ENCODE measurements around the gene AQP6. TPM values are rescaled to one million over a fixed set of nuclear protein-coding genes. Genes with fewer than 3 reads are reported as not detected.
A peak's percentile ranks its signal among the peaks of the same experiment; 100 is the strongest.

Gene AQP6
- total and polyA plus RNA-seq, 2 experiments from 2014 or later = not detected

DNA sequence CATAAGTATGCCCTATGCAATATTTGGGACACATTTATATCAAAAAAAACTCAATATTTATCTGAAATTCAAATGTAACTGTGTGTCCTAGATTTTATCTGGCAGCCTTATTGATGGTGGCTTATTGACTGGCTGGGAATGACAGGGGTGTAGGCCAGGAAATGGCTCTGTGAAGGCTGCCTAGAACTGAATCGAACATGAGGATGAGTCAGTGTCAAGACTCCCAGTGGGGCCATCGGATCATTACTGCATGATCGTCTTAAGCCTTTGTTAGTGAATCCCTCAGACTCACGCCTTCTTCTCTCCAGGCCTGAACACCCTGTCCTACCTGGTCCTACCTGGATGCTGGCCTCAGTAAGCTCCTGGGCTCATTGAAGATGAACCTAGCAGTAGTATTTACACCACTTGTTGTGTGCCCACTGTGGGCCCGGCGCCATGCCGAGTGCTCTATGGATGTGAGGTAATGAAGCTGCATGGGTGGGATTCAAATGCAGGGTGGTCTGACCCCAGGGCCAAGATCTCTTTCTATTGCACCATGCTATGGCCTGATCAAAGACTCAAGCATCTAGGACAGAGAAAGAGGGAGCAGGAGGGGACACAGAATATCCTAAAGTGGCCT is 48.0 kb upstream of the AQP6 start:
- no peak overlapping the region for H3K9ac ChIP-seq
- H2AFZ ChIP-seq = no peak overlapping the region
- no peak overlapping the region for H3K4me3 ChIP-seq
- H3K4me2 ChIP-seq (ENCODE audit: unreplicated experiment) = no peak overlapping the region
- no peak for TF ChIP-seq EZH2phosphoT487 (IDR thresholded peaks at IDR 0.05; ENCODE audit: insufficient read depth, low read depth)
- TF ChIP-seq EZH2 (IDR thresholded peaks at IDR 0.05; ENCODE audit: insufficient read depth, poor library complexity, severe bottlenecking) = no peak
- no peaks in the 10 kb centered on the region for H3K27me3 ChIP-seq (replicated peaks; ENCODE audit: insufficient read depth)
- H3K79me2 ChIP-seq (ENCODE audit: insufficient read depth) = no peaks in the 10 kb centered on the region
- peaks cover 13% of the 10 kb centered on the region for H3K4me1 ChIP-seq (ENCODE audit: insufficient read depth)
- WGBS, 2 experiments (ENCODE audit: low coverage in 1 of 2, low lambda C conversion rate in 2 of 2, missing lambda C conversion rate in 2 of 2) = 53 to 58% methylated on average over 7 of the region's 7 CpGs
- in situ Hi-C loops (cut with MboI) = no loop called here
- peak; percentile 31 for DNase-seq
- H3K36me3 ChIP-seq (ENCODE audit: low read depth) = no peaks in the 10 kb centered on the region
- no peaks in the 10 kb centered on the region for H3K9me2 ChIP-seq (ENCODE audit: insufficient read depth)
- no peaks in the 10 kb centered on the region for H3K9me3 ChIP-seq (ENCODE audit: low read depth)
- no peak overlapping the region for H3K27ac ChIP-seq
- H4K20me1 ChIP-seq (ENCODE audit: insufficient read depth) = no peaks in the 10 kb centered on the region
- 0 out of 2 replicates have a peak, but pooled peaks cover 5% of the 10 kb centered on the region for H3F3A ChIP-seq (ENCODE audit: insufficient read depth)

DNA sequence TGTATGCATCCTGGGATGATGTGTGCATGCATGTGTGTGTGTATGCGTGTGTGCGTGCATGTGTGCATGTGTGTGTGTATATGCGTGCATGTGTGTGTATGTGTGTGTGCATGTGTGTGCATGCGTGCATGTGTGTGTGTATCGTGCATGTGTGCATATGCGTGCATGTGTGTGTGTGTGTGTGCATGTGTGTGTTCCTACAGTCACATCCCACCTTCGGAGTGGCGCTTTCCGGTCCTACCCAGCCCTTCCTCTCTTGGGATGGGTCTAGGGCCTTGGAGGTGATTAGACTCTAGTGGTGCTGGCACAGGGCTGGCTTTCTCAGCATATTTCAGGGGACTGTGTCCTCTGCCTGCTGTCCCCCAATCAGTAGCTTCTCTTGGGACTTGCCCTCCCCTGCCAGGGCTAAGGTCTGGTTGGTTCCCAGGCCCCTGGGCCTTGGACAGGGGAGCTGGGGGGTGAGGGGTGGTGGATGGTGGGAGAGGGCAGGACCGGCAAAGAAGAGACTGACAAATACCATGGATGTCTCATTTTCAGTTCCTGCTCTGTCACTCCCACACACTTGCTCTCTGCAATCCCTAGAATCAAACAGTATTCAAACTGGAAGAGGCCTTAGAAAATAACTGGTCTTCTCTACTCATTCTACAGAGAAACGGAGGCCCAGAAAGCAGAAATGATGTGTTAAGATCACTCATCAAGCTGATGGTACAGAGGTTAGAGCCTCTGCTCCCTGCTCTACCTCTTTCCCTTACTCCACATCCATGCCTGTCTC is 47.1 kb upstream of the AQP6 start:
- H3K79me2 ChIP-seq (ENCODE audit: insufficient read depth) = no peaks in the 10 kb centered on the region
- no peaks in the 10 kb centered on the region for H3K9me3 ChIP-seq (ENCODE audit: low read depth)
- peaks cover 11% of the 10 kb centered on the region for H3K4me1 ChIP-seq (ENCODE audit: insufficient read depth)
- no peak overlapping the region for H2AFZ ChIP-seq
- H3K36me3 ChIP-seq (ENCODE audit: low read depth) = no peaks in the 10 kb centered on the region
- no peak for DNase-seq
- no peaks in the 10 kb centered on the region for H3F3A ChIP-seq (ENCODE audit: insufficient read depth)
- H3K9me2 ChIP-seq (ENCODE audit: insufficient read depth) = no peaks in the 10 kb centered on the region
- TF ChIP-seq EZH2phosphoT487 (IDR thresholded peaks at IDR 0.05; ENCODE audit: insufficient read depth, low read depth) (no peak), EZH2 (IDR thresholded peaks at IDR 0.05; ENCODE audit: insufficient read depth, poor library complexity, severe bottlenecking) (no peak)
- H3K27ac ChIP-seq = no peak overlapping the region
- H3K4me3 ChIP-seq = no peak overlapping the region
- H3K27me3 ChIP-seq (replicated peaks; ENCODE audit: insufficient read depth) = no peaks in the 10 kb centered on the region
- H3K9ac ChIP-seq = no peak overlapping the region
- no peaks in the 10 kb centered on the region for H4K20me1 ChIP-seq (ENCODE audit: insufficient read depth)
- no peak overlapping the region for H3K4me2 ChIP-seq (ENCODE audit: unreplicated experiment)
- in situ Hi-C loops (cut with MboI) = no loop called here
- 86 to 89% methylated on average over 11 of the region's 11 CpGs for WGBS, 2 experiments (ENCODE audit: low coverage in 1 of 2, low lambda C conversion rate in 2 of 2, missing lambda C conversion rate in 2 of 2)

DNA sequence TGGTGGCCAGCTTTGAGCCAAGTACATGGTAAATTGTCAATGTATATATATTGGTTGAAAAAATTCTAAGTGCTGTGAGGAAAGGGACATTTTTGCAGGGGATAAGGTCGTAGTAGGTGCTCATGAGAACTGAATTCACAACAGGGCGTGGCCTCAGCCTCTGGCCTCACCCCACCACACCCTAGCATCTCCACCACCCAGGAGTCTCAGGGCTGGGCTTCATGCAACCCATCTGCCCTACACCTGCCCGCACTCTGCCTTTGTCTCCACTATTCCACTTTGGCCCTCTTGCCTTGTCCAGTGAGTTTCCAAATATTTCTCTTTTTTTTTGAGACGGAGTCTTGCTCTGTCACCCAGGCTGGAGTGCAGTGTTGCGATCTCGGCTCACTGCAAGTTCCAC is 44.3 kb upstream of the AQP6 start:
- Histone ChIP-seq H3F3A (ENCODE audit: insufficient read depth) (no peaks in the 10 kb centered on the region), H3K4me3 (no peak overlapping the region), H3K4me1 (ENCODE audit: insufficient read depth) (peaks cover 17% of the 10 kb centered on the region), H2AFZ (no peak overlapping the region), H3K9me3 (ENCODE audit: low read depth) (no peaks in the 10 kb centered on the region), H3K9me2 (ENCODE audit: insufficient read depth) (no peaks in the 10 kb centered on the region), H3K27me3 (replicated peaks; ENCODE audit: insufficient read depth) (no peaks in the 10 kb centered on the region), H4K20me1 (ENCODE audit: insufficient read depth) (no peaks in the 10 kb centered on the region), H3K36me3 (ENCODE audit: low read depth) (no peaks in the 10 kb centered on the region), H3K4me2 (ENCODE audit: unreplicated experiment) (no peak overlapping the region), H3K9ac (no peak overlapping the region), H3K79me2 (ENCODE audit: insufficient read depth) (no peaks in the 10 kb centered on the region), H3K27ac (no peak overlapping the region)
- no peak for DNase-seq
- WGBS, 2 experiments (ENCODE audit: low coverage in 1 of 2, low lambda C conversion rate in 2 of 2, missing lambda C conversion rate in 2 of 2) = 85 to 87% methylated on average over 6 of the region's 6 CpGs
- no peak for TF ChIP-seq EZH2phosphoT487 (IDR thresholded peaks at IDR 0.05; ENCODE audit: insufficient read depth, low read depth)
- no peak for TF ChIP-seq EZH2 (IDR thresholded peaks at IDR 0.05; ENCODE audit: insufficient read depth, poor library complexity, severe bottlenecking)
- in situ Hi-C loops (cut with MboI) = no loop called here

DNA sequence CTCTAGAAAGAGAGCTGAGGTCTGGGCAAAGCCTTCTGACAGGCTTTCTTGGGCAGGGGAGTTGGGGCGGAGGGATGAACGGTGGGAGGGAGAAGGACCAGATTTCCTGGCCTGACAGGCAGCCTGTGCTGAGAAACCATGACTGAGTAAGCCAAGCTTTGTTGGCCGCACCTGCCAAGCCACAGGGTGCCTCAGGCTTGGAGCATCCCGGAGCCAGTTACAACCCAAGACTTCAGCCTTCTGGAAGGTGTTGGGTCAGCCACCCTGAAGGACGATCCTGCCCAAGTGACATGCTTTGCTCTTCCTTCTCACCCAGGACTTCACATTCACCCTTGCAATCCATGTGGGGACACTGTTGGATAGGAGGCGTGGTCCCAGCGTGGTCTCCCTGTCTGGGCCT is 43.2 kb upstream of the AQP6 start:
- in situ Hi-C loops (cut with MboI) = no loop called here
- TF ChIP-seq EZH2phosphoT487 (IDR thresholded peaks at IDR 0.05; ENCODE audit: insufficient read depth, low read depth) (no peak), EZH2 (IDR thresholded peaks at IDR 0.05; ENCODE audit: insufficient read depth, poor library complexity, severe bottlenecking) (no peak)
- no peak overlapping the region for H2AFZ ChIP-seq

More for the DNA sequence above, 43.2 kb upstream of the AQP6 start:
- Histone ChIP-seq H3K4me1 (ENCODE audit: insufficient read depth) (peaks cover 13% of the 10 kb centered on the region), H3K9ac (no peak overlapping the region), H3K9me2 (ENCODE audit: insufficient read depth) (no peaks in the 10 kb centered on the region), H3K4me3 (no peak overlapping the region), H4K20me1 (ENCODE audit: insufficient read depth) (no peaks in the 10 kb centered on the region), H3F3A (ENCODE audit: insufficient read depth) (no peaks in the 10 kb centered on the region), H3K4me2 (ENCODE audit: unreplicated experiment) (no peak overlapping the region), H3K27ac (no peak overlapping the region), H3K27me3 (replicated peaks; ENCODE audit: insufficient read depth) (no peaks in the 10 kb centered on the region), H3K79me2 (ENCODE audit: insufficient read depth) (no peaks in the 10 kb centered on the region), H3K9me3 (ENCODE audit: low read depth) (no peaks in the 10 kb centered on the region), H3K36me3 (ENCODE audit: low read depth) (no peaks in the 10 kb centered on the region)
- no peak for DNase-seq
- 87 to 89% methylated on average over 7 of the region's 7 CpGs for WGBS, 2 experiments (ENCODE audit: low coverage in 1 of 2, low lambda C conversion rate in 2 of 2, missing lambda C conversion rate in 2 of 2)

All from GM23248 (cell line).